Measurements from ENCODE around the gene ZC3HAV1L.
A peak's percentile ranks its signal among the peaks of the same experiment; 100 is the strongest.

Gene ZC3HAV1L

GRCh38 chr7:139043823-139044812, 8.3 kb upstream of the ZC3HAV1L start:
- TF ChIP-seq CTCF (conservative IDR thresholded peaks at IDR 0.05; ENCODE audit: low read depth, low read length) = no peak
- peak; percentile 22 for DNase-seq (ENCODE audit: low read depth)
- H3K4me3 ChIP-seq (ENCODE audit: low read depth, low read length) = no peak overlapping the region

DNA sequence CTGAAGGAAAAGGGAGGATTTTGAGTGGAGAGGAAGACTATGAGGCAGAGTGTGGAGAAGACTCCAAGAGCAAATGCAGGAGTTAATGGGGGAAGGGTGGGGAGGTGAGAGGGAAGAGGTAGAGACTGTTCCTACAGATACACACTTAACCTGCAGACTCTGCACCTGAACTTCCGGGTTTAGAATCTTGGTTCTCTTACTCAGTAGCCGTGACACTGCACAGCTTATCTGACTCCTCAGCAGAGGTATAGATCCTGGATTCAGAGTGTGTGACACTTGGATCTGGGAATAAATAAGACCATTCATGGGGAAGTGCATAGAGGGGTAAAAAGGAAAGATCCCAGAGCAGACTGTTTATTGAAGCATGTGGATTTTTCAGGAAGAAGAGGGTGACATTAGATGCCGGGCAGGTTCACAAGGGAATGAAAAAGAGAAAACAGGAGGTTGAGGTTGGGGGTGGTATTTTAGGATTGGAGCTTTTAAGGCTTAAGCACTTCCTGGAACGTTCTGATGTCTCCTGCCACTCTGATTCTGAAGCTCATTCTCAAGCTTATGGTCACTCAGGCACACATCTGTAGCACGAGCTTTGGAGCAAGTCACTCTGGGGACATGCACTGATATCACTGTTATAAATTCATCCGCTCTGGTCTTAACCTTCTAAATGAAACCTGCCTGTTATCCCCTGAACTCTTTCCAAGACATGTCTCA, 5.7 kb upstream of the ZC3HAV1L start:
- no peak for DNase-seq (ENCODE audit: low read depth)
- no peak overlapping the region for H3K4me3 ChIP-seq (ENCODE audit: low read depth, low read length)
- TF ChIP-seq CTCF (conservative IDR thresholded peaks at IDR 0.05; ENCODE audit: low read depth, low read length) = no peak

DNA sequence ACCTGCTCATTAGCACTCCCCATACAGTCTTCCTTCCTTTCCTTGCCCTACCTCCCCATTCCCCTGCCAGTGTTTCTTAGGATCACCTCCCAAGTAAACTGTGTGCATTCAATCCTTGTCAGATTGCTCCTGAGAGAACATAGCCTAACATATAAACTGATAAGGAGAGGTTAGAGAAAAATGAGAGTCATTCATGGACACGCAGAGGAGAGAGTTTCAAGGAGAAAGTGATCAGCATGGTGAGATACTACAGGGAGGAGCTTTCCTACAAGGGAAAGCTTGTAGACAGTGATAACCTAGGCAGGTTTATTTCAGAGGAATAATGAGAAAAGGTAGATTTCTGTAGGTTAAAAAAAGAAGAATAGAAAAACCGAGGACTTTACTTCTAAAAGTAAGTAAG, 2.8 kb upstream of the ZC3HAV1L start:
- TF ChIP-seq CTCF (conservative IDR thresholded peaks at IDR 0.05; ENCODE audit: low read depth, low read length) = no peak
- no peak for DNase-seq (ENCODE audit: low read depth)
- H3K4me3 ChIP-seq (ENCODE audit: low read depth, low read length) = no peak overlapping the region

DNA sequence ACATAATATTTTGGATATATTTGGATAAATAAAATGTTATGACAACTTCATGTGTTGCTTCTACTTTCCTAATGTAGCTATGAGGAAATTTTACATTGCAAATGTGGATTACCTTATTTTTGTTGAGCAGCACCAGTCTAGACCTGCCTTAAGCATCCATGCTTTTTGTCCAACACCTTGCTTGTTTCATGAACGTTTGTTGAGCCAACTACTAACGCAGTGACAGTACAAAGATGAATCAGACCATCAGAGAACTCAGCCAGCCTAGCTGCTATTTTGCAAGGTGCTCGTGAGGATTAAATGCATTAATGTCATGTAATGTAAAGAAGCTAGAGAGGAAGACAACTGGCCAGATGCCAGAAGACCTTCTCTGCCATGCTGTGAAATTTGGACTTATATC, 1.1 kb upstream of the ZC3HAV1L start:
- no peak overlapping the region for H3K4me3 ChIP-seq (ENCODE audit: low read depth, low read length)
- no peak for TF ChIP-seq CTCF (conservative IDR thresholded peaks at IDR 0.05; ENCODE audit: low read depth, low read length)
- DNase-seq (ENCODE audit: low read depth) = no peak

GRCh38 chr7:139034855-139035585, 822 bp downstream of the ZC3HAV1L start:
- peak overlapping the region; percentile 87 for H3K4me3 ChIP-seq (ENCODE audit: low read depth, low read length)
- TF ChIP-seq CTCF (conservative IDR thresholded peaks at IDR 0.05; ENCODE audit: low read depth, low read length) = peak; percentile 14
- peak; percentile 38 for DNase-seq (ENCODE audit: low read depth)

GRCh38 chr7:139034336-139034735, 1.5 kb downstream of the ZC3HAV1L start:
- no peak for DNase-seq (ENCODE audit: low read depth)
- TF ChIP-seq CTCF (conservative IDR thresholded peaks at IDR 0.05; ENCODE audit: low read depth, low read length) = no peak
- H3K4me3 ChIP-seq (ENCODE audit: low read depth, low read length) = peak overlapping the region; percentile 87
